Neural cell (in vitro differentiated cells): ENCODE measurements around the gene TSPO2. TPM values are rescaled to one million over a fixed set of nuclear protein-coding genes. Genes with fewer than 3 reads are reported as not detected.
A peak's percentile ranks its signal among the peaks of the same experiment; 100 is the strongest.

Experiments used
- H2AFZ ChIP-seq: fragments of 200-600, 300-800 bp; sonication (generic), shearing (Covaris generic); 2 replicates; pipeline ENCODE4 v1.6.0; 2014; ENCODE audit warnings: low read depth, mild to moderate bottlenecking, antibody characterized with exemption, low read length, moderate library complexity
- H3F3A ChIP-seq: fragments of 200-600 bp; shearing (Covaris generic); 2 replicates; pipeline ENCODE4 v1.6.1; 2016; ENCODE audit warnings: mild to moderate bottlenecking, moderate library complexity, mixed read lengths, antibody characterized with exemption, low read length; ENCODE audit not compliant: insufficient read depth, poor library complexity, severe bottlenecking
- H3K27ac ChIP-seq: fragments of 200-600, 300-800 bp; sonication (generic), shearing (Covaris generic); 2 replicates; pipeline ENCODE4 v1.5.1; 2014; ENCODE audit warnings: mild to moderate bottlenecking, low read length, moderate library complexity
- H3K27me3 ChIP-seq: fragments of 300-800, 200-600 bp; sonication (generic), shearing (Covaris generic); 2 replicates; pipeline ENCODE4 v1.6.0; 2014; ENCODE audit warnings: mild to moderate bottlenecking, low read depth, low read length, moderate library complexity; ENCODE audit not compliant: insufficient read depth
- H3K36me3 ChIP-seq: fragments of 300-800, 200-600 bp; sonication (generic), shearing (Covaris generic); 2 replicates; pipeline ENCODE4 v1.5.1; 2014; ENCODE audit warnings: mild to moderate bottlenecking, antibody characterized with exemption, low read length, moderate library complexity; ENCODE audit not compliant: insufficient read depth
- H3K4me2 ChIP-seq: fragments of 300-800, 200-600 bp; sonication (generic), shearing (Covaris generic); 2 replicates; pipeline ENCODE4 v1.6.0; 2014; ENCODE audit warnings: mild to moderate bottlenecking, low read length
- H3K4me3 ChIP-seq: fragments of 300-800, 200-600 bp; sonication (generic), shearing (Covaris generic); 2 replicates; pipeline ENCODE4 v1.5.1; 2014; ENCODE audit warnings: mild to moderate bottlenecking, low read length, moderate library complexity
- H3K79me2 ChIP-seq: fragments of 200-600 bp; shearing (Covaris generic); replicated peaks from 2 replicates; pipeline ENCODE4 v1.6.0; 2014; ENCODE audit warnings: mild to moderate bottlenecking, low read length, moderate library complexity; ENCODE audit not compliant: insufficient read depth
- H3K9ac ChIP-seq: fragments of 300-800, 200-600 bp; sonication (generic), shearing (Covaris generic); 2 replicates; pipeline ENCODE4 v1.6.1; 2016; ENCODE audit warnings: mild to moderate bottlenecking, low read length, mixed read lengths
- H3K9me2 ChIP-seq: fragments of 200-600 bp; shearing (Covaris generic); 2 replicates; pipeline ENCODE4 v1.6.1; 2016; ENCODE audit warnings: mild to moderate bottlenecking, low read length, mixed read lengths; ENCODE audit not compliant: insufficient read depth
- H3K9me3 ChIP-seq: fragments of 200-600, 300-800 bp; sonication (generic), shearing (Covaris generic); 2 replicates; pipeline ENCODE4 v1.6.1; 2016; ENCODE audit warnings: mild to moderate bottlenecking, mixed run types, low read length, moderate library complexity, mixed read lengths
- H4K20me1 ChIP-seq: fragments of 200-600 bp; shearing (Covaris generic); 2 replicates; pipeline ENCODE4 v1.6.1; 2016; ENCODE audit warnings: mild to moderate bottlenecking, mixed run types; ENCODE audit not compliant: insufficient read depth
- EP300 ChIP-seq: fragments of 450-650 bp; conservative IDR thresholded peaks from 2 replicates; pipeline ENCODE4 v1.6.1; 2014; ENCODE audit warnings: antibody characterized with exemption, mild to moderate bottlenecking, moderate library complexity; ENCODE audit not compliant: poor library complexity, severe bottlenecking
- EZH2 ChIP-seq: fragments of 200-600, 300-800 bp; shearing (Covaris generic), sonication (generic); IDR thresholded peaks from 2 replicates; pipeline ENCODE4 v1.6.1; 2014; ENCODE audit warnings: antibody characterized with exemption, low read length, borderline replicate concordance, mild to moderate bottlenecking; ENCODE audit not compliant: insufficient read depth, poor library complexity, severe bottlenecking
- MXI1 ChIP-seq: fragments of 450-650 bp; conservative IDR thresholded peaks from 2 replicates; pipeline ENCODE4 v1.6.1; 2014; ENCODE audit warnings: antibody characterized with exemption, mild to moderate bottlenecking; ENCODE audit not compliant: poor library complexity, severe bottlenecking
- POLR2AphosphoS5 ChIP-seq: IDR thresholded peaks from 2 replicates; pipeline ENCODE4 v1.6.1; 2012
- RAD21 ChIP-seq: fragments of 450-650 bp; conservative IDR thresholded peaks from 2 replicates; pipeline ENCODE4 v1.6.1; 2014; ENCODE audit warnings: antibody characterized with exemption, mild to moderate bottlenecking, moderate library complexity
- REST ChIP-seq: IDR thresholded peaks from 2 replicates; pipeline ENCODE4 v1.6.1; 2012; ENCODE audit warnings: borderline replicate concordance
- SMC3 ChIP-seq: fragments of 450-650 bp; conservative IDR thresholded peaks from 2 replicates; pipeline ENCODE4 v1.6.1; 2014; ENCODE audit warnings: antibody characterized with exemption, mild to moderate bottlenecking, moderate library complexity; ENCODE audit not compliant: poor library complexity
- TAF1 ChIP-seq: IDR thresholded peaks from 2 replicates; pipeline ENCODE4 v1.6.1; 2012; ENCODE audit warnings: low read depth
- polyA plus RNA-seq: library from polyadenylated mRNA; depleted of rRNA; stranded (reverse); fragments of >200 nt; gene quantifications from 2 replicates; pipeline ENCODE4 v1.2.3, GENCODE V29; 2014
- TF ChIP-seq, protein P1 (sequence below): fragments of 450-650 bp; IDR thresholded peaks from 2 replicates; pipeline ENCODE4 v1.5.1; 2014; ENCODE audit warnings: antibody characterized with exemption, mild to moderate bottlenecking, moderate library complexity; ENCODE audit not compliant: poor library complexity, severe bottlenecking

The TSPO2 gene
- polyA plus RNA-seq, 1 donor from 2014 or later, result not detected

DNA sequence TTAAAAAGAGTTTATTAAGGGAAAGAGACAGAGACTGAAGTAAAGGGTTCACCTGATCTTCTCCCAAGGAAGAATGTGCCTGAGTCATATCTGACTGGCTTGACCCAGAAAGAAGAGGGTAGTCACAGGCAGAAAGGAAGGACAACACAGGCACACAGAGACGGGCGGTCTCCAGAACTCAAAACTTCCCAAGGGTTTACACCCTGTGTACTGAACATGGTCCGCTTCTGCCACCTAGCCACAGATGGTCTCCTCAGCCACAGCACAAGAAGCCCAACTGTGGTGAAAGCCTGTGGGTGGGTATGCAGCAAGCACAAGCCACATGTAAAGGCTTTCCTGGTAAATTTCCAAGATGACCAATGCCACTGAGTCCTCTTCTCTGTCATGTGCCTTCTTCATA, 20.4 kb upstream of the TSPO2 start:
- TF ChIP-seq EP300 (no peak), SMC3 (peak; percentile 52), POLR2AphosphoS5 (no peak), EZH2 (no peak), TAF1 (no peak), MXI1 (no peak), RAD21 (peak; percentile 64), REST (no peak)
- TF ChIP-seq, protein P1, sequence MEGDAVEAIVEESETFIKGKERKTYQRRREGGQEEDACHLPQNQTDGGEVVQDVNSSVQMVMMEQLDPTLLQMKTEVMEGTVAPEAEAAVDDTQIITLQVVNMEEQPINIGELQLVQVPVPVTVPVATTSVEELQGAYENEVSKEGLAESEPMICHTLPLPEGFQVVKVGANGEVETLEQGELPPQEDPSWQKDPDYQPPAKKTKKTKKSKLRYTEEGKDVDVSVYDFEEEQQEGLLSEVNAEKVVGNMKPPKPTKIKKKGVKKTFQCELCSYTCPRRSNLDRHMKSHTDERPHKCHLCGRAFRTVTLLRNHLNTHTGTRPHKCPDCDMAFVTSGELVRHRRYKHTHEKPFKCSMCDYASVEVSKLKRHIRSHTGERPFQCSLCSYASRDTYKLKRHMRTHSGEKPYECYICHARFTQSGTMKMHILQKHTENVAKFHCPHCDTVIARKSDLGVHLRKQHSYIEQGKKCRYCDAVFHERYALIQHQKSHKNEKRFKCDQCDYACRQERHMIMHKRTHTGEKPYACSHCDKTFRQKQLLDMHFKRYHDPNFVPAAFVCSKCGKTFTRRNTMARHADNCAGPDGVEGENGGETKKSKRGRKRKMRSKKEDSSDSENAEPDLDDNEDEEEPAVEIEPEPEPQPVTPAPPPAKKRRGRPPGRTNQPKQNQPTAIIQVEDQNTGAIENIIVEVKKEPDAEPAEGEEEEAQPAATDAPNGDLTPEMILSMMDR, result peak; percentile 47
- Histone ChIP-seq H3K9me2 (no peaks in the 10 kb centered on the region), H3K27ac (no peak overlapping the region), H3K9ac (no peak overlapping the region), H3K79me2 (no peaks in the 10 kb centered on the region), H3K27me3 (no peaks in the 10 kb centered on the region), H3K36me3 (no peaks in the 10 kb centered on the region), H3K4me2 (no peak overlapping the region), H2AFZ (no peak overlapping the region), H3K9me3 (peaks cover 3% of the 10 kb centered on the region), H4K20me1 (no peaks in the 10 kb centered on the region), H3F3A (no peaks in the 10 kb centered on the region), H3K4me3 (no peak overlapping the region)

- no peak overlapping the region for H2AFZ ChIP-seq
- H3K36me3 ChIP-seq, result no peaks in the 10 kb centered on the region
- no peaks in the 10 kb centered on the region for H3K79me2 ChIP-seq
- H3K4me3 ChIP-seq, result no peak overlapping the region
- H3K27me3 ChIP-seq, result no peaks in the 10 kb centered on the region
- no peak overlapping the region for H3K27ac ChIP-seq
- no peak overlapping the region for H3K4me2 ChIP-seq
- H3K9ac ChIP-seq, result no peak overlapping the region
- peaks cover 3% of the 10 kb centered on the region for H3K9me3 ChIP-seq
- TF ChIP-seq, protein P1, result no peak
- no peak for TF ChIP-seq SMC3
- no peak for TF ChIP-seq EZH2
- TF ChIP-seq POLR2AphosphoS5, result no peak
- no peak for TF ChIP-seq RAD21
- TF ChIP-seq MXI1, result no peak
- TF ChIP-seq EP300, result no peak
- no peak for TF ChIP-seq TAF1
- no peak for TF ChIP-seq REST
- no peaks in the 10 kb centered on the region for H3K9me2 ChIP-seq
- H4K20me1 ChIP-seq, result no peaks in the 10 kb centered on the region
- no peaks in the 10 kb centered on the region for H3F3A ChIP-seq
Observed at GRCh38 chr6:41022294-41022693, 20.0 kb upstream of the TSPO2 start.
